Inferior parietal cortex (tissue), 1 donor: ENCODE measurements around the gene ZNF544.
A peak's percentile ranks its signal among the peaks of the same experiment; 100 is the strongest.

Source experiments
- DNase-seq: peaks from one replicate; pipeline ENCODE4 v3.0.0-alpha.2; 2016; ENCODE audit errors: extremely low spot score

Gene ZNF544

GRCh38 chr19:58228585-58229254, at the start of gene ZNF544:
Gene ZNF544, plus strand, starts transcription at chr19:58228914. Its CDS starts 15,110 bp downstream, at chr19:58244024.
- peak; percentile 74 for DNase-seq

GRCh38 chr19:58181902-58182576, 46.7 kb upstream of the ZNF544 start:
- DNase-seq: no peak

- DNase-seq: no peak
Measured at GRCh38 chr19:58182577-58182988, 46.1 kb upstream of the ZNF544 start.

- peak; percentile 87 for DNase-seq
Measured at GRCh38 chr19:58182989-58183816, 45.5 kb upstream of the ZNF544 start, which contains the start of gene ZNF274. Gene ZNF274, plus strand, starts transcription at chr19:58183061. Its CDS starts 905 bp downstream, at chr19:58183966.

- DNase-seq: no peak
Measured at GRCh38 chr19:58183817-58184215, 44.9 kb upstream of the ZNF544 start.

- DNase-seq: no peak
Measured at GRCh38 chr19:58196901-58197616, 31.7 kb upstream of the ZNF544 start.

- no peak for DNase-seq
Measured at GRCh38 chr19:58203814-58204475, 24.8 kb upstream of the ZNF544 start.

GRCh38 chr19:58204566-58204965, 24.1 kb upstream of the ZNF544 start:
- DNase-seq: no peak

GRCh38 chr19:58209577-58209976, 19.1 kb upstream of the ZNF544 start:
- DNase-seq: no peak

GRCh38 chr19:58212336-58213074, 16.2 kb upstream of the ZNF544 start:
- no peak for DNase-seq

- DNase-seq: no peak
Measured at GRCh38 chr19:58213075-58213369, 15.7 kb upstream of the ZNF544 start.

GRCh38 chr19:58217069-58217481, 11.6 kb upstream of the ZNF544 start:
- no peak for DNase-seq

GRCh38 chr19:58217607-58218391, 10.9 kb upstream of the ZNF544 start:
- no peak for DNase-seq

- DNase-seq: no peak
Measured at GRCh38 chr19:58218899-58219298, 9.8 kb upstream of the ZNF544 start.

- DNase-seq: no peak
Measured at GRCh38 chr19:58227964-58228584, 640 bp upstream of the ZNF544 start.

GRCh38 chr19:58229255-58229639, 533 bp downstream of the ZNF544 start:
- DNase-seq: no peak

- DNase-seq: no peak
Measured at GRCh38 chr19:58237324-58237723, 8.6 kb downstream of the ZNF544 start.

GRCh38 chr19:58243351-58243750, 14.6 kb downstream of the ZNF544 start:
- DNase-seq: no peak

- no peak for DNase-seq
Measured at GRCh38 chr19:58248886-58249285, 20.2 kb downstream of the ZNF544 start.
